Activated CD8-positive, alpha-beta memory T cell treated with anti-CD3 and anti-CD28 coated beads for 24 hours (primary cell): ENCODE results near the gene GTPBP6.
"Not testable (repeated sequence)": the region's sequence is repeated elsewhere in the genome, so short reads cannot be mapped to it uniquely, and the experiment has no call there.

Experiments
- DNase-seq: peaks from one replicate; pipeline ENCODE4 v3.0.0-alpha.2; 2020

The GTPBP6 gene

GRCh38 chrX:316351-317325, 2.0 kb downstream of the GTPBP6 start:
- no peak for DNase-seq

DNA sequence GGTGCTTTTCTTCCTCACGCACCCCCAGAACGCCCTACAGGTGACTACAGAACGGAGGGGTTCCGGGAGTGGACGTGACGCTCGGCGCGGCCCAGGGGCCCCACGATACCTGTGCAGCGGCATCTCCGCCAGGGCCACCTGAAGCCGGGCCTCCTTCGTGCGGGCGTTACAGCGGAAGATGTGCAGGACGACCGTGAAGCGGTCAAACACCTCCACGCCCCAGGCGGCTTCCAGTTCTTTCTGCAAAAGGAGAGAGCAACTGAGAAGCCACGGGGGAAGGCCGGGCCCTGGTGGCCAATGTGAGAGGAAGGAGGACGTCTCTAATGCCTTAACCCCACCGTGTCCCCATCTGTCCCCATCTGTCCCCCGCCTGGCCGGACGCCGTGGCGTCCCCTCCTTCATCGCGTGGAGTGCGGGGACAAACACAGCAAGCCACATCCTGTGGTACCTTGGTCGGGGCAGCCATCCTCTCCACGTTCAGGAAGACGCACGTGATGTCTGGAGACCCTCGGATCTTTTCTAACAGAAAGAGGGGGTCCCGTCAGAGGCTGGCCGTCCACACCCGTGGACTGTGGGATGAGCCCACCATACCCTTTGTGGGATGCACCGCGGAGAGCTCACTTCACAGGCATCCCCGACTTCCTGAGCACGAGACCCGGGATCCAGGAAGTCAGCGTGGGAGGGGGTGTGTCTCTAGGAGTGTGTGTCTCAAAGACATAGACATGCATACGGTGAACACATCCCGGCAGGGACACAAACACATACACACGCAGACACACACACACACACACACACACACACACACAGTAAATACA, 3.6 kb downstream of the GTPBP6 start:
- DNase-seq = no peak

- no peak for DNase-seq
These were observed 4.5 kb downstream of the GTPBP6 start for GRCh38 chrX:314049-314448.

DNA sequence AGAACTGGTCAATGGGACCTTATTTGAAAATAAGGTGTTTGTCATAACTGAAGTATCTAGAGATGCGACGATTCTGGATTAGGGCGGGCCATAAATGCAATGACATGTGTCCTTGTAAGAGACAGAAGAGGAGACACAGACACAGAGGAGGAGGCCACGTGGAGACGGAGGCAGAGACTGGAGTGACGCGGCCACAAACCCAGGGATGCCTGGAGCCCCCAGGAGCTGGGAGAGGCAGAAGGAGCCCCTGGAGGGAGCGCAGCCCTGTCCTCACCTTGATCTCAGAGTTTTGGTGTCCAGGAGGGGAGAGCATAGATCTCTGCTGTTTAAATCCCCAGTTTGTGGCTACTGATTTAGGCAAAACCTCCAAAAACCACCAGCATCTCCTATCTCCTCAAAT, 5.0 kb downstream of the GTPBP6 start:
- DNase-seq = no peak

DNA sequence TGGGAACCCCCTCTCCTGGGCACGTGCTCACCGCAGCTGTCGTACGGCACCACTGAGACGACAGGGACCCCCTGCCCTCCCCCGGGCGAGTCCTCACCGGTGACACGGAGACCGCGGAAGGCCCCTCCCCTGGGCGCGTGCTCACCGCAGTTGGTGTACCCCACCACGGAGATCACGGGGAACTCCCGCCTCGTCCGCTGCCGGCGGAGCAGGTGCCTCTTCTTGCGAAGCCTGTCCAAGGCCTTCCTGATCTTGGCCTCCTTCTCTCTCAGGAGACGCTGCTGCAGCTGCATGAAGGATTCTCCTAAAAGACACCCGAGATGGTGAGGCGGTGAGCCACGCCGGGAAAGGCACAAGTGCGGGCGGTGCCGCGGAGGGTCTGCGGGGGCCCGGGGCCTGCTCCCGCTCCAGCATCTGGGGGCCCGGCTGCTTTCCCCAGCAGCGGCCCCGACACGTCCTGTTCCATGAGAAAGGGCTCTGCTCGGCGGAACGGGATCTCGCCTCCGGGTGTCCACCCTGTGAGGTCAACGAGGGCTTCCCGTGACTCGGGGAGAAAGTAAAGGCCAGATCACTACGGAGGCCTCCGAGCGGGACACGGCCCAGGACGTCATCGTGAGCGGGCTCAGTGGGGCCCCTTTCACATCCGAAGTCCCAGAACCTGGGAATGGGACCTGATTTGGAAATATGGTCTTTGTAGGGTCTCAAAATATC, 5.8 kb downstream of the GTPBP6 start:
- no peak for DNase-seq

DNA sequence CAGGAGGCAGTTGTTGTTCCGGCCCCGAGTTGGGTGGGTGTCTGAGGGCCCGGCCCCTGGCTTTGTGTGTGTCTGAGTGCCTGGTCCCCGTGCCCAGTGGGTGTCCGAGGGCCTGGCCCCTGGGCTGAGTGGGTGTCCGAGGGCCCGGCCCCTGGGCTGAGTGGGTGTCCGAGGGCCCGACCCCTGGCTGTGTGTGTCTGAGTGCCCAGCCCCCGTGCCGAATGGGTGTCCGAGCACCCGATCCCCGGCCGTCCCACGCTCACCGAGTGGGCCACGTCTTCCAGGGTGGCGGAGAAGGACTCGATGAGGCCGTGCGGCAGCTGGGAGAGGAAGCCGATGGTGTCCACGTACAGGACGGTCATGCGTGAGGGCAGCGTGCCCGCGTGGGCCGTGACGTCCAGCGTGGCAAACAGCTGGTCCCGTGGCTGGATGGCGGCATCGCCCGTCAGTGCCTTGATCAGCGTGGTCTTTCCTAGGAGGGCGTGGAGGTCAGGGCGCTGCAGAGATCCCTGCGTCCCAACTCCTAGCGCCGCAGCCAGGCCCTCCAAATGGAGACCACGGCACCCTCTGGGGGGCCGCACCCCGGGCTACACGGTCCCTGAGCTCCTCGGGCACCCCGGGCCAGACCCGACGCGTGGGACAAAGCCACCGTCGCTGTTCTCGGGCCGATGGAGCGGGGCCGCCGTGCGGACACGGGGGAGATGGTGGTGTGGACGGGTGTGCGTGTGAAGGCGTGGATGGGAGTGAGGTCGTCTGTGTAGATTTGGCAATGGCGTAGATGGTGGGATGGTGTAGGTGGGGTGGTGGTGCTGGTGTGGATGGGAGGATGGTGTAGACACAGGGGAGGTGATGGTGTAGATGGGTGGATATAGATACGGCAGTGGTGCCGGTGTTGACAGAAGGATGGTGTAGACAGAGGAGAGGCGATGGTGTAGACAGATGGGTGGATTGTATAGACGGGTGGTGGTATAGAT, 7.2 kb downstream of the GTPBP6 start:
- no peak for DNase-seq

- DNase-seq = no peak
These were observed 7.9 kb downstream of the GTPBP6 start for GRCh38 chrX:310621-311155.

- DNase-seq = no peak
These were observed 9.6 kb downstream of the GTPBP6 start for GRCh38 chrX:308821-309520.

DNA sequence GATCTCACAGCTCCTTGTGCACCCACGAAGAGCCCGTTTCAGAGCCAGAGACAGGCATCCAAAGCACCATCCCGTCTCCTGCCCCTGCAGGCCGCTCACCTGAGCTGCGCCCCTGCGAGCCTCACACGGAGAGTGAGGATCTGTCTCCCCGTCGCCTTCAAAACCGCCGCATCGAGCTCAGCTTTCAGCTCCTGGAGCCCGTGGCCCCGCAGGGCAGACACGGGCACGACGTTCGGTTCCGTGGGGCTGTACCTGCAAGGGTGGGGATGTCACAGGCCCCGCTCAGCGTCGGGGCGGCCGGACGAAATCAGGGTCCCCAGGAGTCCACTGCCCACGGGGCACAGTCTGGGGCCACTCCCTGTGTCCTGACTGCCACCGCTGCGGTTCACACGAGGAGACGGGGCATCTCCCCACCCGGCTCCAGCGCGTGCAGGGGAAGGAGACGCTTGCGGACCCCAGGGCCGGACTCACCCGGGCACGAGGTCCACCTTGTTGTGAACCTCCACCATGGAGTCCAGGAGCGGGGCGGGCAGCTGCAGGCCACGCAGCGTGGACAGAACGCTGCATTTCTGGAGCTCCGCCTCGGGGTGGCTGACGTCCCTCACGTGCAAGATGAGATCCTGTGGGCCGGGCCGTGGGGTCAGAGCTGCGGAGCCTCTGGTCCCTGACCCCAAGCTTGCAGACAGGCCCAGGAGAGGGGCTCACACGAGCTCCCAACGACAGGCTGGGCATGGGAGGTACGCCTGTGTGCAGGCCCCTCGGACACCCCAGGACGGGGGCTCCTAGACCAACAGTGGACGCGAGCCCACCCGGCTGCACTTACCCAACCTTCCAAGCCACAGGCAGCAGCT, 11.1 kb downstream of the GTPBP6 start:
- DNase-seq = no peak

GRCh38 chrX:306614-307251, 11.9 kb downstream of the GTPBP6 start:
- not testable (repeated sequence) for DNase-seq

- DNase-seq = not testable (repeated sequence)
These were observed 12.6 kb downstream of the GTPBP6 start for GRCh38 chrX:305781-306613.

GRCh38 chrX:302975-303374, 15.6 kb downstream of the GTPBP6 start:
- DNase-seq = no peak

GRCh38 chrX:300334-300733, 18.3 kb downstream of the GTPBP6 start:
- no peak for DNase-seq

- DNase-seq = no peak
These were observed 19.6 kb downstream of the GTPBP6 start for GRCh38 chrX:298993-299392.

- no peak for DNase-seq
These were observed 23.5 kb downstream of the GTPBP6 start for GRCh38 chrX:295136-295535.

DNA sequence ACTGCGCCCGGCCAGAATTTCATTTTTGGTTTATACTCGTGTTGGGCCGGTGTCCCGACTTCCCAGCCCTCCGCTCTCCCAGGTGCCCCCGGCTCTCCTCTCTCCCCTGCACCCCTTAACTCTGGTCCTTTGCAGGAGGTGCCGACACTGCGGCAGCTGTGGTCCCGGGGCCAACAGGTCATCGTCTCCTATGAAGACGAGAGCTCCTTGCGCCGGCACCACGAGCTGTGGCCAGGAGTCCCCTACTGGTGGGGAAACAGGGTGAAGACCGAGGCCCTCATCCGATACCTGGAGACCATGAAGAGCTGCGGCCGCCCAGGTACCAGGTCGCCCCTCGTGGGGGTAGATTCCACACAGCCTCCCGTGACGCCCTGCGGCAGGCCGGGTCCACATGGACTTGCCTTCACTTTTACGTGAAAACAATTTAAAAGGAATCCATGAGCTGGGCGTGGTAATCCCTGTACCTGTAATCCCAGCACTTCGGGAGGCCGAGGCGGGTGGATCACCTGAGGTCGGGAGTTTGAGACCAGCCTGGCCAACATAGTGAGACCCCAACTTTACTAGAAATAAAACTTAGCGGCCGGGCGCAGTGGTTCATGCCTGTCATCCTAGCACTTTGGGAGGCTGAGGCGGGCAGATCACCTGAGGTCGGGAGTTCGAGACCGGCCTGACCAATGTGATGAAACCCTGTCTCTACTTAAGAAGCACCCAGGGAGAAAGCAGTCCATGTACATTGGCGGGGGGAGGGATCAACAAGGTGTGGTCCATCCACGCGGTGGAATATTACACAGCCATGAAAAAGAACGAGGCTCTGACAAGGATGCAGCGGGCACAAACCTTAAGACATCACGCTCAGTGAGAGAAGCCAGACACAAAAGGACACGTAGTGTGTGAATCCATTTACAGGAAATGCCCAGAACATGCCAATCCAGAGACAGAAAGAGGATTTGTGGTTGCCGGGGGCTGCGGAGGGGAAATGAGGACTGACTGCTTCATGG, 25.4 kb downstream of the GTPBP6 start:
- DNase-seq = no peak

- DNase-seq = no peak
These were observed 27.1 kb downstream of the GTPBP6 start for GRCh38 chrX:291411-291901.
